K562 (cell line): ENCODE data around the gene RCOR2. TPM values are rescaled to one million over a fixed set of nuclear protein-coding genes. Genes with fewer than 3 reads are reported as not detected.

Experiments used
- ATAC-seq: fragments of 200-7000 bp; cut with Tn5 transposase; 3 replicates; pipeline ENCODE4 v1.9.1; 2020; ENCODE audit warnings: moderate library complexity
- BruUV-seq: library from RNA; stranded (reverse); fragments of 400-500 nt; replicated peaks from 2 replicates; lab custom pipeline; 2021; lab: Mats Ljungman, UMichigan
- CTCF ChIA-PET: fragments of 300-600 bp; formaldehyde crosslinking; extraction: SDS; loops from one replicate; lab custom pipeline; 2021; ENCODE audit warnings: low intra/inter-chr PET ratio; lab: Yijun Ruan, JAX
- POLR2A ChIA-PET: fragments of 300-600, 350-650 bp; sonication (Branson Sonifier 250); formaldehyde crosslinking; extraction: SDS; loops from one replicate; lab custom pipeline; 2021; ENCODE audit warnings: antibody characterized with exemption, inconsistent platforms; lab: Yijun Ruan, JAX
- DNase-seq, 4 experiments: peaks; one replicate each; pipeline versions ENCODE4 v3.0.0 to v3.0.0-alpha.2; 2011 to 2018; ENCODE audit warnings: low spot score in 3 of 4, mixed read lengths in 3 of 4; ENCODE audit errors: extremely low read depth in 1 of 4
- FAIRE-seq: peaks from 2 replicates; lab custom pipeline; 2011; peaks lifted over from hg19 to GRCh38; lab: Jason Lieb, UNC
- H2AFZ ChIP-seq: 2 replicates; pipeline ENCODE4 v1.6.0; 2011; ENCODE audit warnings: low read depth, low read length, control low read depth, inconsistent platforms
- H3K27ac ChIP-seq: fragments of 200-600 bp; 3 replicates; pipeline ENCODE4 v1.8.0; 2011; ENCODE audit warnings: low read depth, mild to moderate bottlenecking, control low read depth, inconsistent platforms, low read length, moderate library complexity, mixed read lengths; ENCODE audit errors: extremely low read depth
- H3K27me3 ChIP-seq, 2 experiments: fragments of 300-600 bp in 1 of 2; 2 replicates in 1 of 2; 3 replicates in 1 of 2; pipeline versions ENCODE4 v1.6.0 to v1.8.0; 2011; ENCODE audit warnings: inconsistent platforms in 2 of 2, low read length in 2 of 2, mild to moderate bottlenecking in 1 of 2, mixed read lengths in 1 of 2, moderate library complexity in 1 of 2; ENCODE audit not compliant: control insufficient read depth in 2 of 2, insufficient read depth in 2 of 2
- H3K36me3 ChIP-seq: fragments of 300-600 bp; 3 replicates; pipeline ENCODE4 v1.8.0; 2011; ENCODE audit warnings: mild to moderate bottlenecking, low read length, inconsistent platforms; ENCODE audit not compliant: control insufficient read depth, insufficient read depth
- H3K4me1 ChIP-seq, 2 experiments: fragments of 200-600 bp in 1 of 2; replicated peaks in 1 of 2; 2 replicates in 1 of 2; 3 replicates in 1 of 2; pipeline versions ENCODE4 v1.5.1 to v1.8.0; 2011; ENCODE audit warnings: inconsistent platforms in 2 of 2, low read length in 2 of 2, mild to moderate bottlenecking in 1 of 2, mixed read lengths in 1 of 2, moderate library complexity in 1 of 2; ENCODE audit not compliant: control insufficient read depth in 2 of 2, insufficient read depth in 2 of 2
- H3K4me2 ChIP-seq: 2 replicates; pipeline ENCODE4 v1.6.1; 2011; ENCODE audit warnings: low read length, control low read depth, inconsistent platforms, mixed read lengths; ENCODE audit not compliant: insufficient read depth
- H3K4me3 ChIP-seq: fragments of 200-600 bp; sonication (generic), shearing (Covaris generic); 2 replicates; pipeline ENCODE4 v1.5.1; 2016; ENCODE audit warnings: control low read depth, inconsistent platforms
- H3K79me2 ChIP-seq: fragments of 200-600 bp; 3 replicates; pipeline ENCODE4 v1.8.0; 2011; ENCODE audit warnings: low read length, inconsistent platforms; ENCODE audit not compliant: control insufficient read depth, insufficient read depth
- H3K9ac ChIP-seq, 2 experiments: 2 replicates each; pipeline versions ENCODE4 v1.6.0 to v1.6.1; 2011; ENCODE audit warnings: low read depth in 2 of 2, low read length in 2 of 2, control low read depth in 1 of 2, inconsistent platforms in 1 of 2, mild to moderate bottlenecking in 1 of 2, mixed read lengths in 1 of 2; ENCODE audit not compliant: insufficient read depth in 1 of 2
- H3K9me1 ChIP-seq: one replicate; pipeline ENCODE4 v1.6.0; 2011; ENCODE audit warnings: inconsistent platforms, mild to moderate bottlenecking, low read length, moderate library complexity; ENCODE audit not compliant: control insufficient read depth, insufficient read depth
- H3K9me3 ChIP-seq: replicated peaks from 2 replicates; pipeline ENCODE4 v1.5.1; 2011; ENCODE audit warnings: low read depth, low read length, inconsistent platforms; ENCODE audit not compliant: control insufficient read depth, insufficient read depth
- H4K20me1 ChIP-seq: replicated peaks from 2 replicates; pipeline ENCODE4 v1.6.1; 2011; ENCODE audit warnings: low read length, inconsistent platforms, mixed read lengths; ENCODE audit not compliant: control insufficient read depth, insufficient read depth
- ARID3A ChIP-seq: IDR thresholded peaks from 2 replicates; pipeline ENCODE4 v1.6.1; 2012; ENCODE audit warnings: low read depth, low read length, improper control_type of control experiment, borderline replicate concordance
- CGGBP1 ChIP-seq: fragments of 250-450 bp; sonication (Bioruptor Pico); IDR thresholded peaks from 2 replicates; pipeline ENCODE4 v1.9.0; 2021; ENCODE audit warnings: mild to moderate bottlenecking
- E2F6 ChIP-seq, 2 experiments: IDR thresholded peaks; 2 replicates each; pipeline ENCODE4 v1.6.1; 2011; ENCODE audit warnings: borderline replicate concordance in 1 of 2, control low read depth in 1 of 2, low read depth in 1 of 2, low read length in 1 of 2, mild to moderate bottlenecking in 1 of 2, mixed read lengths in 1 of 2, moderate library complexity in 1 of 2; ENCODE audit not compliant: insufficient read depth in 1 of 2, insufficient read length in 1 of 2, poor library complexity in 1 of 2, severe bottlenecking in 1 of 2; ENCODE audit errors: extremely low read depth in 1 of 2
- HNRNPK ChIP-seq: fragments of 200-400 bp; formaldehyde crosslinking; IDR thresholded peaks from one replicate; pipeline ENCODE4 v1.6.1; 2018; ENCODE audit warnings: mild to moderate bottlenecking, low read depth, low read length; ENCODE audit not compliant: poor library complexity, severe bottlenecking
- HNRNPLL ChIP-seq: fragments of 200-400 bp; formaldehyde crosslinking; IDR thresholded peaks from 2 replicates; pipeline ENCODE4 v1.6.1; 2017; ENCODE audit warnings: low read length, low read depth, mild to moderate bottlenecking; ENCODE audit not compliant: poor library complexity, severe bottlenecking
- NFXL1 ChIP-seq: fragments of 450-650 bp; formaldehyde crosslinking; IDR thresholded peaks from 2 replicates; pipeline ENCODE4 v1.4.0; 2021; ENCODE audit warnings: mild to moderate bottlenecking
- SAFB2 ChIP-seq: fragments of 200-400 bp; formaldehyde crosslinking; IDR thresholded peaks from 2 replicates; pipeline ENCODE4 v1.6.1; 2018; ENCODE audit warnings: borderline replicate concordance, low read length, low read depth, moderate library complexity; ENCODE audit not compliant: severe bottlenecking
- SRF ChIP-seq, 2 experiments: fragments of 250-450, 450-650 bp in 1 of 2; sonication (Bioruptor Pico) in 1 of 2; sonication (generic) in 1 of 2; formaldehyde crosslinking; IDR thresholded peaks; 2 replicates each; pipeline versions ENCODE4 v1.5.0 to v1.5.1; 2020 to 2022; ENCODE audit warnings: mild to moderate bottlenecking in 1 of 2, missing genetic modification reagents in 1 of 2
- ZBTB11 ChIP-seq, 3 experiments: fragments of 200-800 bp in 1 of 3; fragments of 250-450 bp in 1 of 3; fragments of 450-650 bp in 1 of 3; sonication (Bioruptor Pico) in 1 of 3; sonication (Bioruptor generic) in 1 of 3; formaldehyde crosslinking in 1 of 3; IDR thresholded peaks; 2 replicates each; pipeline versions ENCODE4 v1.6.1 to v1.8.0; 2016 to 2022; ENCODE audit warnings: mild to moderate bottlenecking in 2 of 3, missing genetic modification characterization in 2 of 3, missing compliant biosample characterization in 1 of 3, moderate library complexity in 1 of 3
- ZFPM2 ChIP-seq: fragments of 250-450 bp; sonication (Bioruptor Pico); IDR thresholded peaks from 2 replicates; pipeline ENCODE4 v1.5.1; 2022; ENCODE audit warnings: mild to moderate bottlenecking
- ZNF232 ChIP-seq: sonication (generic); formaldehyde crosslinking; IDR thresholded peaks from 2 replicates; pipeline ENCODE4 v1.8.0; 2022; ENCODE audit warnings: mild to moderate bottlenecking, missing genetic modification reagents
- WGBS: fragments of 100-300 bp; shearing (Covaris generic); methylation state at CpG from one replicate; pipeline ENCODE4 v1.1.6; 2016; ENCODE audit warnings: low coverage, mixed read lengths; ENCODE audit not compliant: insufficient coverage; ENCODE audit errors: missing lambda C conversion rate; 5-methylcytosine and 5-hydroxymethylcytosine counted together
- in situ Hi-C: fragments of 300-500 bp; cut with MboI; formaldehyde crosslinking; loops from 4 replicates; pipeline ENCODE4 v1.15.0; 2018; ENCODE audit warnings: inconsistent platforms, mixed read lengths
- intact Hi-C: fragments of 100-400 bp; cut with micrococcal nuclease; formaldehyde crosslinking; loops from 2 replicates; pipeline ENCODE4 v1.14.2; 2022
- polyA plus RNA-seq, 8 experiments: library from polyadenylated mRNA; depleted of rRNA in 4 of 8; stranded (reverse) in 5 of 8; unstranded in 3 of 8; fragments of >200 nt; fragmentation: Nextera tagmentation in 2 of 8; fragmentation: Illumina TruSeq in 1 of 8; extraction: Ambion mirVana in 2 of 8; extraction: Trizol in 1 of 8; gene quantifications; 2 replicates each; pipeline versions ENCODE4 v1.2.1 to v1.2.3, GENCODE V29; 2011 to 2014; ENCODE audit warnings: inconsistent platforms in 1 of 8, missing spikeins in 1 of 8
- total RNA-seq, 7 experiments: library from RNA; depleted of rRNA in 6 of 7; stranded (reverse); fragments of >200 nt in 6 of 7; fragmentation: Illumina TruSeq in 2 of 7; extraction: Trizol in 2 of 7; gene quantifications; 2 replicates each; pipeline versions ENCODE4 v1.2.1 to v1.2.3, GENCODE V29; 2011 to 2021; ENCODE audit warnings: low replicate concordance in 1 of 7

The RCOR2 gene
- total and polyA plus RNA-seq, 9 of the 15 experiments (the other 6 are each of a cell fraction or from before 2014, with no cell fraction given), result 0.04 to 6.5 (median 2.5) TPM; not detected in 1

- TF ChIP-seq E2F6 (IDR thresholded peaks at IDR 0.05; ENCODE audit: borderline replicate concordance in 1 of 2, extremely low read depth in 1 of 2, insufficient read depth in 1 of 2, insufficient read length in 1 of 2, low read depth in 1 of 2, low read length in 1 of 2, poor library complexity in 1 of 2, severe bottlenecking in 1 of 2) (no peak), ZBTB11 (CRISPR knock-in tag; IDR thresholded peaks at IDR 0.05) (no peak)
Measured at GRCh38 chr11:63877658-63878241, 39.2 kb downstream of the RCOR2 start (continued).

GRCh38 chr11:63876616-63877015 is 40.3 kb downstream of the RCOR2 start:
- Histone ChIP-seq H3K9me3 (no peaks in the 10 kb centered on the region), H3K4me2 (no peak overlapping the region), H3K79me2 (peaks cover 78% of the 10 kb centered on the region), H3K4me1 (peaks cover 39 to 45% of the 10 kb centered on the region in 2 experiments), H3K27ac (no peak overlapping the region), H3K9ac (no peak overlapping the region), H4K20me1 (peaks cover 14% of the 10 kb centered on the region; the same call in 1 of the 2 replicates), H3K4me3 (no peak overlapping the region), H3K36me3 (peaks cover 24% of the 10 kb centered on the region; the same call in 2 of the 3 replicates), H2AFZ (no peak overlapping the region)
- 80% methylated on average over 6 of the region's 6 CpGs for WGBS
- ATAC-seq, result no peak
- POLR2A ChIA-PET, result interaction anchor here (0.6 to 1.8 kb wide), 6 partner anchors 9 to 189 kb away, joined by 3 to 9 read pairs (median 4); partner anchors contain the start of gene MARK2
- CTCF ChIA-PET, result no interaction called here
- FAIRE-seq, result no peak
- intact Hi-C loops, result no loop called here
- TSS peak; percentile 57 for BruUV-seq
- no peak for DNase-seq
- TF ChIP-seq SRF (CRISPR knock-in tag; IDR thresholded peaks at IDR 0.05) (no peak), SAFB2 (no peak), ZNF232 (CRISPR knock-in tag) (no peak), ZFPM2 (CRISPR knock-in tag) (no peak), HNRNPK (no peak), CGGBP1 (CRISPR knock-in tag) (no peak), HNRNPLL (no peak), ARID3A (no peak), NFXL1 (CRISPR knock-in tag) (no peak)
- TF ChIP-seq, all 486 proteins: peak for 0
- Histone ChIP-seq H3K27me3 (no peaks in the 10 kb centered on the region), H3K9me1 (no peaks in the 10 kb centered on the region)
- in situ Hi-C loops, result no loop called here
